Breast epithelium (tissue), 3 donors: Measurements from ENCODE around the gene SUCLG1.

Experiments used
- POLR2AphosphoS5 ChIP-seq, 3 donors: sonication (generic); formaldehyde crosslinking; IDR thresholded peaks; one replicate each; pipeline ENCODE4 v1.6.1; 2017; ENCODE audit warnings: antibody characterized with exemption in 3 of 3
- TF ChIP-seq, protein P1 (sequence below), 3 donors: fragments of 450-650 bp; IDR thresholded peaks; one replicate each; pipeline ENCODE4 v1.5.1; 2016 to 2017; ENCODE audit warnings: antibody characterized with exemption in 3 of 3, mild to moderate bottlenecking in 3 of 3, moderate library complexity in 3 of 3

DNA sequence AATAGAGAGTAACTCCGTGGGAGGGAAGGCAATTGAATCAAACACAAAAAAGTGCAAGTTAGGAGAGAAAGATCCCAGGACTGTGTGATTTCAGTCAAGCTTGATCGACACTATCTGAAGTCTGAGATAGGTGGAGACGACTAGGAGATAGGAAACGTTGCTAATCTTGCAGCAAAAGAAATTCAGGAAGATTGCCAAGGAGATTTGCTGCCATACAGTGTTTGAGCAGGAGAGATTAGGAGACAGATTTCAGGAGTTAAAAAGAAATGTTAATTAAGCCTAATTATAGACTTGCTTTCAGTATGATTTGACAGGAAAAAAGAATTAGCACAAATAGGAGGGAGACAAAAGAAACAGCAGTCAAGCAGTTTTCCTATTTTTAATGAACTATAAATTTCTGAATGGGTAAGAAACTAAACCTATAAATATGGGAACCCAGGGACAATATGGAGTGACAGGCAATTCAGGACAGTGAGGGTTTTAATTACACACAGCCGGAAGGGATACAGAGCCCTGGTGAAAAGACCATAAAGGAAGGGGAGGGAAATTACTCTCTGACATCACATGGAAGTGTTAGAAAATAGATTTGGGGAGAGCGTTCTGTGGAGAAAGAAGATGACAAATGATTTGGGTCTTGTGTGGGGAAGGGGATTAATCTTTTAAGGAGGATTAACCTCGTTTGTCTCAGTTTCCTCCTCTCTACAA, 72.6 kb downstream of the SUCLG1 start:
- TF ChIP-seq, protein P1, sequence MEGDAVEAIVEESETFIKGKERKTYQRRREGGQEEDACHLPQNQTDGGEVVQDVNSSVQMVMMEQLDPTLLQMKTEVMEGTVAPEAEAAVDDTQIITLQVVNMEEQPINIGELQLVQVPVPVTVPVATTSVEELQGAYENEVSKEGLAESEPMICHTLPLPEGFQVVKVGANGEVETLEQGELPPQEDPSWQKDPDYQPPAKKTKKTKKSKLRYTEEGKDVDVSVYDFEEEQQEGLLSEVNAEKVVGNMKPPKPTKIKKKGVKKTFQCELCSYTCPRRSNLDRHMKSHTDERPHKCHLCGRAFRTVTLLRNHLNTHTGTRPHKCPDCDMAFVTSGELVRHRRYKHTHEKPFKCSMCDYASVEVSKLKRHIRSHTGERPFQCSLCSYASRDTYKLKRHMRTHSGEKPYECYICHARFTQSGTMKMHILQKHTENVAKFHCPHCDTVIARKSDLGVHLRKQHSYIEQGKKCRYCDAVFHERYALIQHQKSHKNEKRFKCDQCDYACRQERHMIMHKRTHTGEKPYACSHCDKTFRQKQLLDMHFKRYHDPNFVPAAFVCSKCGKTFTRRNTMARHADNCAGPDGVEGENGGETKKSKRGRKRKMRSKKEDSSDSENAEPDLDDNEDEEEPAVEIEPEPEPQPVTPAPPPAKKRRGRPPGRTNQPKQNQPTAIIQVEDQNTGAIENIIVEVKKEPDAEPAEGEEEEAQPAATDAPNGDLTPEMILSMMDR (IDR thresholded peaks at IDR 0.05): no peak
- no peak for TF ChIP-seq POLR2AphosphoS5 (IDR thresholded peaks at IDR 0.05)
